Brain microvascular endothelial cell (primary cell): Measurements from ENCODE around the gene EVA1C.
"Not testable (repeated sequence)": the region's sequence is repeated elsewhere in the genome, so short reads cannot be mapped to it uniquely, and the experiment has no call there.

Experiments
- DNase-seq: peaks from one replicate; pipeline ENCODE4 v3.0.0-alpha.2; 2020
- H3K27ac ChIP-seq: fragments of 250-450 bp; sonication (Bioruptor Pico); 2 replicates; pipeline ENCODE4 v1.5.1; 2020; ENCODE audit warnings: mild to moderate bottlenecking, moderate library complexity
- H3K27me3 ChIP-seq: fragments of 250-450 bp; sonication (Bioruptor Pico); replicated peaks from 2 replicates; pipeline ENCODE4 v1.5.1; 2020; ENCODE audit warnings: mild to moderate bottlenecking
- H3K36me3 ChIP-seq: fragments of 250-450 bp; sonication (Bioruptor Pico); replicated peaks from 2 replicates; pipeline ENCODE4 v1.5.1; 2020; ENCODE audit warnings: mild to moderate bottlenecking
- H3K4me3 ChIP-seq: 2 replicates; pipeline ENCODE4 v1.5.1; 2011; ENCODE audit warnings: low read depth, mild to moderate bottlenecking, control low read depth, low read length, moderate library complexity
- in situ Hi-C: cut with HindIII; loops from 2 replicates; pipeline ENCODE4 v1.10.0; 2017; ENCODE audit warnings: low sequenced_read_pairs, low pct_ligation_motif_present
- TF ChIP-seq, protein P1 (sequence below): IDR thresholded peaks from 2 replicates; pipeline ENCODE4 v1.5.1; 2011; ENCODE audit warnings: low read depth, mild to moderate bottlenecking, moderate library complexity, low read length, control low read depth, inconsistent platforms; ENCODE audit errors: missing control alignments

Gene EVA1C

GRCh38 chr21:32424191-32424535, 11.7 kb downstream of the EVA1C start:
- H3K27me3 ChIP-seq = no peaks in the 10 kb centered on the region
- TF ChIP-seq, protein P1, sequence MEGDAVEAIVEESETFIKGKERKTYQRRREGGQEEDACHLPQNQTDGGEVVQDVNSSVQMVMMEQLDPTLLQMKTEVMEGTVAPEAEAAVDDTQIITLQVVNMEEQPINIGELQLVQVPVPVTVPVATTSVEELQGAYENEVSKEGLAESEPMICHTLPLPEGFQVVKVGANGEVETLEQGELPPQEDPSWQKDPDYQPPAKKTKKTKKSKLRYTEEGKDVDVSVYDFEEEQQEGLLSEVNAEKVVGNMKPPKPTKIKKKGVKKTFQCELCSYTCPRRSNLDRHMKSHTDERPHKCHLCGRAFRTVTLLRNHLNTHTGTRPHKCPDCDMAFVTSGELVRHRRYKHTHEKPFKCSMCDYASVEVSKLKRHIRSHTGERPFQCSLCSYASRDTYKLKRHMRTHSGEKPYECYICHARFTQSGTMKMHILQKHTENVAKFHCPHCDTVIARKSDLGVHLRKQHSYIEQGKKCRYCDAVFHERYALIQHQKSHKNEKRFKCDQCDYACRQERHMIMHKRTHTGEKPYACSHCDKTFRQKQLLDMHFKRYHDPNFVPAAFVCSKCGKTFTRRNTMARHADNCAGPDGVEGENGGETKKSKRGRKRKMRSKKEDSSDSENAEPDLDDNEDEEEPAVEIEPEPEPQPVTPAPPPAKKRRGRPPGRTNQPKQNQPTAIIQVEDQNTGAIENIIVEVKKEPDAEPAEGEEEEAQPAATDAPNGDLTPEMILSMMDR = no peak
- DNase-seq = no peak
- in situ Hi-C loops = loop anchor here (25.0 kb wide), 1 partner anchor 138 kb away; no protein-coding TSS in a partner anchor
- no peak overlapping the region for H3K4me3 ChIP-seq
- peak overlapping the region; percentile 67 for H3K27ac ChIP-seq
- H3K36me3 ChIP-seq = no peaks in the 10 kb centered on the region

DNA sequence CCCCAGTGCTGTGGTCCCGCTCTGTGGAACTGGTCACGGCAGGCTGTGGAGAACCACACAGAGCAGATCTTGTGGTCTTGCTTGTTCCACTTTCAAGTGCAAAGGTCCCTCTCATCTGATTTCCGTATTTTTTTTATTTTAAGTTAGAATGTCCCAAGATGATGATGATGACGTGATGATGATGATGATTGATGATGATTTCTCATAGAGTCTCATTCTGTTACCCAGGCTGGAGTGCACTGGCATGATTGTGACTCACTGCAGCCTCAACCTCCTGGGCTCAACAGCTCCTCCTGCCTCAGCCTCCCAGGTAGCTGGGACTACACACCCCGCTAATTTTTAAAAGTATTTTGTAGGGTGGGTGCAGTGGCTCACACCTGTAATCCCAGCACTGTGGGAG, 12.2 kb downstream of the EVA1C start:
- Histone ChIP-seq H3K27ac (no peak overlapping the region), H3K27me3 (no peaks in the 10 kb centered on the region), H3K36me3 (no peaks in the 10 kb centered on the region), H3K4me3 (no peak overlapping the region)
- TF ChIP-seq, protein P1 = peak; percentile 13
- DNase-seq = no peak
- in situ Hi-C loops = loop anchor here (25.0 kb wide), 1 partner anchor 138 kb away; no protein-coding TSS in a partner anchor

GRCh38 chr21:32425628-32426027, 13.1 kb downstream of the EVA1C start:
- Histone ChIP-seq H3K27me3 (no peaks in the 10 kb centered on the region), H3K27ac (no peak overlapping the region), H3K4me3 (no peak overlapping the region), H3K36me3 (no peaks in the 10 kb centered on the region)
- TF ChIP-seq, protein P1 = no peak
- DNase-seq = no peak
- in situ Hi-C loops = no loop called here

DNA sequence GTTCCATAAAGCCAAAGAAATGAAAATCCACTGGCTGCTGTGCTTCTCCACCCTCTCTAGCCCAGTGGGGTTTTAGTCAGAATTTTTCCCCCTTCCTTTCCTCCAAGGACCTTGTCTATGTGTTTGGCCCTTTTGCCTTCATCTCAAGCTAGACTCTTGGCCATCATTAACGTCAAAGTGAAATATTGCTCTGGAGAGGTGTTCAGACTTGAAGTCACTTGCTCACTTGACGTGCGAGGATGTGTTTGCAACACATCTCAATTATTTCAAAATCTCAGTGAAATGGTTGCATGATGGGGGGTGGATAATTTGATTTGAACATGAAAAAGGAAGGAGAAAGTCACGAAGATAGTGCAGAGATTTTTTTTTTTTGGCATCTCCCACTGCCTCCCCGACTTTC, 13.6 kb downstream of the EVA1C start:
- Histone ChIP-seq H3K4me3 (no peak overlapping the region), H3K27me3 (no peaks in the 10 kb centered on the region), H3K36me3 (no peaks in the 10 kb centered on the region), H3K27ac (no peak overlapping the region)
- in situ Hi-C loops = no loop called here
- TF ChIP-seq, protein P1 = no peak
- no peak for DNase-seq

GRCh38 chr21:32426592-32427051, 14.1 kb downstream of the EVA1C start:
- TF ChIP-seq, protein P1 = no peak
- Histone ChIP-seq H3K27ac (no peak overlapping the region), H3K27me3 (no peaks in the 10 kb centered on the region), H3K36me3 (no peaks in the 10 kb centered on the region), H3K4me3 (no peak overlapping the region)
- no peak for DNase-seq
- in situ Hi-C loops = no loop called here

DNA sequence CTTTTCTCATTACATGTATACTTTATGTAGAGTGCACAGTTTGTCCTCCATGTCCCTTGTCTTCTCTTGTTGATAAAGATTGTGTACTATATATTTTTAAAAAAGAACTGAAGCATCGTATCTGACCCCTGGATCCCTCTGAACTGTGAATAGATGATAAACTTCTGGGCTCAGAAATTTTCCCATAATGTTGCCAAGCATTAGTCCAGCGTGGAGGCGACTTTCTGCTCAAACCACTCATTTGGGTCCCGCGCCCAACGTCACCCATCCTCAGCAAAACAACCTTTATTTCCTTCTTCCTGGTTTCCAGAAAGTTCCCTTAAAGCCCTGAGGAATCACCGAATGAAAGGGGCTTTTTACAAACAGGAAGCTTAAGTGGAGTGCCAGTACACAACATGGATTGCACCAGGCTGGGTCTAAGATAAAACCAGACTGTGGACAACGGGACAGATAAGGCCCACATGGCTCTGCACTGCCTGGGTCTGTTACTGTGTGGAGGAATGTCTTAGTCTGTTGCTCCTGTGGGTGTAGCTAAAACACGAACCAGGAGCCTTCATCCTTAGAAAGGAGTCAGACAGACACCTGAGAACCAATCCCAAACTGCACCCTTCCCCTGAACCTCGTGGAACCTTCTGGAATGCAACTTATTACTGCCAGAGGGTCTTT, 15.6 kb downstream of the EVA1C start:
- Histone ChIP-seq H3K36me3 (no peaks in the 10 kb centered on the region), H3K4me3 (no peak overlapping the region), H3K27ac (no peak overlapping the region), H3K27me3 (no peaks in the 10 kb centered on the region)
- no peak for DNase-seq
- in situ Hi-C loops = no loop called here
- TF ChIP-seq, protein P1 = no peak

DNA sequence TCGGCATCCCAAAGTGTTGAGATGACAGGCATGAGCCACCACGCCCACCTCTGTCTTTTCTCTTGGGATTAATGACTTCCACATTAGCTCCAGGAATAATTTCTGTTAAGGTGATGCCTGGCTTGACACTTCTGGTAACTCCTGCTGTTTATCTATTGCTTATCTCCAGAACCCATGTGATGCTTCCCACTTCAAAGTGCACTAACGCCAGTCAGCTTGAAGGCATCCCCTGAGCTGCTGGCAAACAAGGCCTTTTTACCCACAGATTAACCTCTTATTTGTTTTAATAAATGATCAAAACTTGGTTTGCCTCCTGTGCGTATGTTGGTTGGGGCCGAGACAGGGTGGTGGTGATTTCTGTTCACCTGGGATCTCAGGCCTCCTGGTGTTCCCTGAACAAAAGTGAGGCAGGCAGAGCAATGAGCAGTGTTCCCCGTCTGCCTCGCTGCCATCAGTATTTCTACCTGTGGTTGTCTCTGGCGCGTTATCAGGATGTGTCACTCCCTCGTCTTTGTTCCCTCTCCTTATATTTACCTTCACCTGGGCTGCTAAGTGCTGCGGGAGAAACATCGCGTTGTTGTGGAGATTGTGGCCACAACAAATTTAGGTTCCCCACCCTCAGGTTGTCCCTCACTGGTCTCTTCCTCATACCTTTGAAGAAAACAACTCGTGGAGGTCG, 20.6 kb downstream of the EVA1C start:
- H3K27me3 ChIP-seq, H3K27ac ChIP-seq, DNase-seq, H3K4me3 ChIP-seq, in situ Hi-C loops, H3K36me3 ChIP-seq: not testable (repeated sequence)
